HEK293T (cell line): ENCODE data around the gene TMEM135.
A peak's percentile ranks its signal among the peaks of the same experiment; 100 is the strongest.

Source experiments
- CTCF ChIA-PET: fragments of 350-600 bp; formaldehyde crosslinking; extraction: SDS; loops from one replicate; lab custom pipeline; 2021; ENCODE audit warnings: antibody characterized with exemption, inconsistent platforms; lab: Yijun Ruan, JAX
- POLR2A ChIA-PET: fragments of 350-600 bp; formaldehyde crosslinking; extraction: SDS; loops from one replicate; lab custom pipeline; 2020; ENCODE audit warnings: antibody characterized with exemption, inconsistent platforms; lab: Yijun Ruan, JAX
- DNase-seq: peaks from one replicate; pipeline ENCODE4 v3.0.0; 2012; ENCODE audit warnings: mixed read lengths; ENCODE audit errors: extremely low spot score
- ARNT ChIP-seq: fragments of 450-650 bp; IDR thresholded peaks from 2 replicates; pipeline ENCODE4 v1.6.1; 2017; ENCODE audit warnings: mild to moderate bottlenecking
- BHLHE40 ChIP-seq: fragments of 450-650 bp; IDR thresholded peaks from 2 replicates; pipeline ENCODE4 v1.6.1; 2016; ENCODE audit warnings: mild to moderate bottlenecking, moderate library complexity, borderline replicate concordance
- CTBP1 ChIP-seq: fragments of 450-650 bp; IDR thresholded peaks from 2 replicates; pipeline ENCODE4 v1.6.1; 2016; ENCODE audit warnings: borderline replicate concordance
- ELF4 ChIP-seq: fragments of 450-650 bp; IDR thresholded peaks from 2 replicates; pipeline ENCODE4 v1.6.1; 2017; ENCODE audit warnings: antibody characterized with exemption
- FOXA1 ChIP-seq: fragments of 450-650 bp; IDR thresholded peaks from 2 replicates; pipeline ENCODE4 v1.6.1; 2016; ENCODE audit warnings: mild to moderate bottlenecking
- FOXK2 ChIP-seq: fragments of 450-650 bp; IDR thresholded peaks from 2 replicates; pipeline ENCODE4 v1.6.1; 2016; ENCODE audit warnings: mild to moderate bottlenecking
- FOXM1 ChIP-seq: fragments of 450-650 bp; IDR thresholded peaks from 2 replicates; pipeline ENCODE4 v1.6.1; 2017; ENCODE audit warnings: mild to moderate bottlenecking, borderline replicate concordance
- HDGF ChIP-seq: fragments of 450-650 bp; IDR thresholded peaks from 2 replicates; pipeline ENCODE4 v1.6.1; 2017; ENCODE audit warnings: antibody characterized with exemption, borderline replicate concordance
- L3MBTL2 ChIP-seq: fragments of 450-650 bp; conservative IDR thresholded peaks from 2 replicates; pipeline ENCODE4 v1.6.1; 2016; ENCODE audit warnings: mild to moderate bottlenecking
- LEF1 ChIP-seq: fragments of 450-650 bp; IDR thresholded peaks from 2 replicates; pipeline ENCODE4 v1.6.1; 2017; ENCODE audit warnings: mild to moderate bottlenecking, borderline replicate concordance
- NFRKB ChIP-seq: fragments of 450-650 bp; IDR thresholded peaks from 2 replicates; pipeline ENCODE4 v1.6.1; 2016; ENCODE audit warnings: mild to moderate bottlenecking, moderate library complexity
- PKNOX1 ChIP-seq: fragments of 450-650 bp; IDR thresholded peaks from 2 replicates; pipeline ENCODE4 v1.6.1; 2016
- SP1 ChIP-seq: fragments of 450-650 bp; IDR thresholded peaks from 2 replicates; pipeline ENCODE4 v1.6.1; 2017
- SUZ12 ChIP-seq: fragments of 450-650 bp; IDR thresholded peaks from 2 replicates; pipeline ENCODE4 v1.6.1; 2016; ENCODE audit warnings: mild to moderate bottlenecking
- TARDBP ChIP-seq: fragments of 450-650 bp; IDR thresholded peaks from 2 replicates; pipeline ENCODE4 v1.6.1; 2016
- ZNF384 ChIP-seq: fragments of 450-650 bp; IDR thresholded peaks from 2 replicates; pipeline ENCODE4 v1.6.1; 2016

The TMEM135 gene

GRCh38 chr11:87031433-87032170 lies 6.1 kb upstream of the TMEM135 start:
- ChIA-PET POLR2A (no interaction called here), CTCF (interaction anchor here (0.6 to 0.7 kb wide), 2 partner anchors 97 to 424 kb away, joined by 3 read pairs; no protein-coding TSS in a partner anchor)
- TF ChIP-seq TARDBP, result no peak
- no peak for TF ChIP-seq SUZ12
- TF ChIP-seq LEF1, result no peak
- no peak for TF ChIP-seq FOXA1
- no peak for TF ChIP-seq SP1
- no peak for DNase-seq

- no peak for DNase-seq
- ChIA-PET POLR2A (no interaction called here), CTCF (no interaction called here)
- TF ChIP-seq PKNOX1, result no peak
- no peak for TF ChIP-seq HDGF
- no peak for TF ChIP-seq FOXM1
- TF ChIP-seq ZNF384, result no peak
- TF ChIP-seq ELF4, result no peak
- TF ChIP-seq CTBP1, result no peak
- no peak for TF ChIP-seq NFRKB
- no peak for TF ChIP-seq BHLHE40
- TF ChIP-seq ARNT, result no peak
- no peak for TF ChIP-seq FOXK2
- no peak for TF ChIP-seq SP1
These were observed 4.2 kb upstream of the TMEM135 start for GRCh38 chr11:87033561-87033960.

- CTCF ChIA-PET, result no interaction called here
- no peak for DNase-seq
- POLR2A ChIA-PET, result no interaction called here
- TF ChIP-seq NFRKB (no peak), PKNOX1 (no peak), HDGF (no peak), TARDBP (no peak), ARNT (no peak), FOXK2 (no peak), SP1 (no peak), FOXM1 (no peak), SUZ12 (no peak), CTBP1 (no peak), ZNF384 (no peak), L3MBTL2 (no peak)
These were observed 1.7 kb upstream of the TMEM135 start for GRCh38 chr11:87035976-87036583.

GRCh38 chr11:87036756-87037449 lies 831 bp upstream of the TMEM135 start:
- TF ChIP-seq TARDBP (no peak), FOXK2 (no peak), NFRKB (no peak), CTBP1 (no peak), SUZ12 (no peak), FOXM1 (no peak), ELF4 (no peak), SP1 (no peak), LEF1 (no peak), BHLHE40 (no peak), HDGF (no peak)
- ChIA-PET CTCF (interaction anchor here (0.6 to 1.1 kb wide), 2 partner anchors 16 to 61 kb away, joined by 3 to 5 read pairs; no protein-coding TSS in a partner anchor), POLR2A (interaction anchor here (0.6 to 1.3 kb wide), 7 partner anchors 29 to 83 kb away, joined by 3 to 6 read pairs (median 4); partner anchors contain the start of gene FZD4)
- no peak for DNase-seq

- ChIA-PET CTCF (interaction anchor here (1.1 kb wide), 1 partner anchor 59 kb away, joined by 5 read pairs; no protein-coding TSS in a partner anchor), POLR2A (interaction anchor here (0.8 to 1.3 kb wide), 5 partner anchors 16 to 133 kb away, joined by 3 to 6 read pairs (median 4); partner anchors contain the start of gene FZD4)
- TF ChIP-seq ZNF384, result peak; percentile 37; the same call in 1 of the 2 replicates
- no peak for TF ChIP-seq ELF4
- DNase-seq, result peak; percentile 14
These were observed 672 bp downstream of the TMEM135 start for GRCh38 chr11:87038235-87038977.

- POLR2A ChIA-PET, result no interaction called here
These were observed 1.6 kb downstream of the TMEM135 start for GRCh38 chr11:87039371-87039770.

More at GRCh38 chr11:87039371-87039770, 1.6 kb downstream of the TMEM135 start:
- CTCF ChIA-PET, result interaction anchor here (0.7 kb wide), 1 partner anchor 115 kb away, joined by 5 read pairs; no protein-coding TSS in a partner anchor
- no peak for TF ChIP-seq LEF1
- TF ChIP-seq PKNOX1, result no peak
- TF ChIP-seq SUZ12, result no peak
- no peak for TF ChIP-seq FOXM1
- no peak for TF ChIP-seq BHLHE40
- TF ChIP-seq SP1, result no peak
- TF ChIP-seq TARDBP, result no peak
- TF ChIP-seq CTBP1, result no peak
- TF ChIP-seq ELF4, result no peak
- TF ChIP-seq FOXA1, result no peak
- no peak for TF ChIP-seq ZNF384
- no peak for TF ChIP-seq HDGF
- no peak for TF ChIP-seq L3MBTL2
- TF ChIP-seq NFRKB, result no peak
- no peak for TF ChIP-seq FOXK2
- no peak for TF ChIP-seq ARNT
- DNase-seq, result no peak
